ENCODE data around the gene DEFB132. TPM values are rescaled to one million over a fixed set of nuclear protein-coding genes. Genes with fewer than 3 reads are reported as not detected.

The DEFB132 gene
- total RNA-seq, 4 donors from 2014 or later: not detected

- intact Hi-C loops (cut with DNase I; ENCODE audit: low total_unique reads): loop anchor here (10.0 kb wide), 1 partner anchor 57 kb away; no protein-coding TSS in a partner anchor
- no peaks in the 10 kb centered on the region for H3K4me1 ChIP-seq
- H3K27ac ChIP-seq: no peak overlapping the region
- no peak overlapping the region for H3K4me3 ChIP-seq
- H3K36me3 ChIP-seq: no peaks in the 10 kb centered on the region
- no peaks in the 10 kb centered on the region for H3K9me3 ChIP-seq
- no peaks in the 10 kb centered on the region for H3K27me3 ChIP-seq
- no peak for DNase-seq
- TF ChIP-seq POLR2A (IDR thresholded peaks at IDR 0.05): no peak
- TF ChIP-seq, protein P1, sequence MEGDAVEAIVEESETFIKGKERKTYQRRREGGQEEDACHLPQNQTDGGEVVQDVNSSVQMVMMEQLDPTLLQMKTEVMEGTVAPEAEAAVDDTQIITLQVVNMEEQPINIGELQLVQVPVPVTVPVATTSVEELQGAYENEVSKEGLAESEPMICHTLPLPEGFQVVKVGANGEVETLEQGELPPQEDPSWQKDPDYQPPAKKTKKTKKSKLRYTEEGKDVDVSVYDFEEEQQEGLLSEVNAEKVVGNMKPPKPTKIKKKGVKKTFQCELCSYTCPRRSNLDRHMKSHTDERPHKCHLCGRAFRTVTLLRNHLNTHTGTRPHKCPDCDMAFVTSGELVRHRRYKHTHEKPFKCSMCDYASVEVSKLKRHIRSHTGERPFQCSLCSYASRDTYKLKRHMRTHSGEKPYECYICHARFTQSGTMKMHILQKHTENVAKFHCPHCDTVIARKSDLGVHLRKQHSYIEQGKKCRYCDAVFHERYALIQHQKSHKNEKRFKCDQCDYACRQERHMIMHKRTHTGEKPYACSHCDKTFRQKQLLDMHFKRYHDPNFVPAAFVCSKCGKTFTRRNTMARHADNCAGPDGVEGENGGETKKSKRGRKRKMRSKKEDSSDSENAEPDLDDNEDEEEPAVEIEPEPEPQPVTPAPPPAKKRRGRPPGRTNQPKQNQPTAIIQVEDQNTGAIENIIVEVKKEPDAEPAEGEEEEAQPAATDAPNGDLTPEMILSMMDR (IDR thresholded peaks at IDR 0.05): no peak
Observed at GRCh38 chr20:278181-278580, 20.7 kb downstream of the DEFB132 start.

GRCh38 chr20:278607-279571 lies 21.4 kb downstream of the DEFB132 start:
- H3K27me3 ChIP-seq: no peaks in the 10 kb centered on the region
- H3K9me3 ChIP-seq: no peaks in the 10 kb centered on the region
- H3K36me3 ChIP-seq: no peaks in the 10 kb centered on the region
- no peak for TF ChIP-seq POLR2A (IDR thresholded peaks at IDR 0.05)
- TF ChIP-seq, protein P1 (IDR thresholded peaks at IDR 0.05): peak in 2 of 4 experiments; percentile 21 to 33
- peak overlapping the region in 1 of 2 donors; percentile 57 for H3K27ac ChIP-seq
- H3K4me1 ChIP-seq: no peaks in the 10 kb centered on the region
- DNase-seq: peak; percentile 43 to 68
- peak overlapping the region in 1 of 2 donors; percentile 17 for H3K4me3 ChIP-seq
- intact Hi-C loops (cut with DNase I; ENCODE audit: low total_unique reads): loop anchor here (10.0 kb wide), 1 partner anchor 56 kb away; no protein-coding TSS in a partner anchor

GRCh38 chr20:284172-284571 lies 26.6 kb downstream of the DEFB132 start:
- H3K27me3 ChIP-seq: no peaks in the 10 kb centered on the region
- no peak overlapping the region for H3K4me3 ChIP-seq
- TF ChIP-seq, protein P1 (IDR thresholded peaks at IDR 0.05): no peak
- TF ChIP-seq POLR2A (IDR thresholded peaks at IDR 0.05): no peak
- H3K4me1 ChIP-seq: no peaks in the 10 kb centered on the region
- DNase-seq: no peak
- H3K9me3 ChIP-seq: no peaks in the 10 kb centered on the region
- no peak overlapping the region for H3K27ac ChIP-seq
- intact Hi-C loops (cut with DNase I; ENCODE audit: low total_unique reads): no loop called here
- H3K36me3 ChIP-seq: no peaks in the 10 kb centered on the region

DNA sequence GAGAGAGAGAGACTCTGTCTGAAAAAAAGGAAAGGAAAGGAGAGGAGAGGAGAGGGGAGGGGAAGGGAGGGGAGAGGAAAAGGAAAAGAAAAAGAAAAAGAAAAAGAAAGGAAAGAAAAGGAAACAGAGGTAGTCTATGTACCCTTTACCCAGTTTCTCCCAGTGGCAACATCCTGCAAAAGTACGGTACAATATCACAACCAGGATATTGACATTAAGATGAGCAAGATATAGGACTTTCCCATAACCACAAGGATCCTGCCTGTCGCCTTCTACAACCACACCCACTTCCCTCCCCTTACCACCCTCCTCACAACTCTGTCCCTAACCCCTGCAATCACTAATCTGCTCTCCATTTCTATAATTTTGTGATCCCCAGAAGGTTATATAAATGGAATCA lies 29.0 kb downstream of the DEFB132 start:
- Histone ChIP-seq H3K36me3 (no peaks in the 10 kb centered on the region), H3K27me3 (no peaks in the 10 kb centered on the region), H3K4me1 (no peaks in the 10 kb centered on the region), H3K9me3 (no peaks in the 10 kb centered on the region), H3K4me3 (no peak overlapping the region), H3K27ac (no peak overlapping the region)
- intact Hi-C loops (cut with DNase I; ENCODE audit: low total_unique reads): no loop called here
- TF ChIP-seq, protein P1 (IDR thresholded peaks at IDR 0.05): no peak
- no peak for TF ChIP-seq POLR2A (IDR thresholded peaks at IDR 0.05)
- DNase-seq: no peak

Data from uterus (tissue), 4 donors.